ENCODE data around the gene TEC. TPM values are rescaled to one million over a fixed set of nuclear protein-coding genes. Genes with fewer than 3 reads are reported as not detected.

The TEC gene
- total and polyA plus RNA-seq, 9 of the 15 experiments (the other 6 are each of a cell fraction or from before 2014, with no cell fraction given): 5.3 to 14.7 (median 8.8) TPM

GRCh38 chr4:48187813-48188212 lies 81.8 kb downstream of the TEC start (continued):
- 0 out of 2 replicates have a peak, but pooled peaks have one; percentile 58 for TF ChIP-seq MTA3 (IDR thresholded peaks at IDR 0.05; ENCODE audit: borderline replicate concordance)
- no peak for TF ChIP-seq ZNF316 (IDR thresholded peaks at IDR 0.05)
- TF ChIP-seq ZNF586 (CRISPR knock-in tag; conservative IDR thresholded peaks at IDR 0.05): no peak
- TF ChIP-seq XRCC5 (IDR thresholded peaks at IDR 0.05; ENCODE audit: low read depth, low read length): no peak
- no peak for TF ChIP-seq NCOA6 (IDR thresholded peaks at IDR 0.05)
- TF ChIP-seq ZKSCAN1 (IDR thresholded peaks at IDR 0.05; ENCODE audit: low read depth, low read length): peak; percentile 56; the same call in 1 of the 2 replicates
- peak; percentile 86 for TF ChIP-seq SPI1 (IDR thresholded peaks at IDR 0.05; ENCODE audit: borderline replicate concordance, low read depth, low read length)
- 0 out of 2 replicates have a peak, but pooled peaks have one; percentile 18 for TF ChIP-seq CEBPG (CRISPR knock-in tag; IDR thresholded peaks at IDR 0.05)
- TF ChIP-seq CEBPG (tag; conservative IDR thresholded peaks at IDR 0.05 in 1 of 2, IDR thresholded peaks at IDR 0.05 in 1 of 2): peak; percentile 60 to 71
- TF ChIP-seq ARID1B (IDR thresholded peaks at IDR 0.05): peak; percentile 88
- TF ChIP-seq SOX6 (IDR thresholded peaks at IDR 0.05): peak; percentile 57
- no peak for TF ChIP-seq CCNT2 (IDR thresholded peaks at IDR 0.05; ENCODE audit: borderline replicate concordance, extremely low read depth, insufficient read length, low read depth, low read length)
- peak; percentile 79 for TF ChIP-seq DPF2 (IDR thresholded peaks at IDR 0.05)
- TF ChIP-seq RBM17 (IDR thresholded peaks at IDR 0.05; ENCODE audit: borderline replicate concordance, low read depth, low read length): no peak
- TF ChIP-seq RERE (CRISPR knock-in tag; IDR thresholded peaks at IDR 0.05; ENCODE audit: borderline replicate concordance): no peak
- TF ChIP-seq CBFA2T2 (conservative IDR thresholded peaks at IDR 0.05): peak; percentile 85
- TF ChIP-seq TCF3 (CRISPR knock-in tag; IDR thresholded peaks at IDR 0.05): peak; percentile 88
- peak; percentile 74 to 77; a peak in 3 of 4 replicates for TF ChIP-seq TRIM24 (IDR thresholded peaks at IDR 0.05)
- no peak for TF ChIP-seq RBM39 (optimal IDR thresholded peaks at IDR 0.05; ENCODE audit: low read depth, low read length)
- no peak for TF ChIP-seq LARP7 (IDR thresholded peaks at IDR 0.05)
- 0 out of 2 replicates have a peak, but pooled peaks have one; percentile 16 for TF ChIP-seq CREB1 (IDR thresholded peaks at IDR 0.05)
- TF ChIP-seq CREB1 (CRISPR knock-in tag; IDR thresholded peaks at IDR 0.05): no peak
- TF ChIP-seq SMARCA4 (IDR thresholded peaks at IDR 0.05): peak; percentile 78
- TF ChIP-seq MTA2 (IDR thresholded peaks at IDR 0.05; ENCODE audit: low read depth): peak; percentile 77
- peak; percentile 51; the same call in 1 of the 2 replicates for TF ChIP-seq FOXM1 (IDR thresholded peaks at IDR 0.05; ENCODE audit: low read depth)
- TF ChIP-seq FOXM1 (CRISPR knock-in tag; IDR thresholded peaks at IDR 0.05; ENCODE audit: low read depth): no peak
- TF ChIP-seq CREM (IDR thresholded peaks at IDR 0.05; ENCODE audit: low read depth): peak; percentile 45; the same call in 1 of the 2 replicates

All from K562 (cell line).